IMR-90 (cell line): ENCODE measurements around the gene CHST3. TPM values are rescaled to one million over a fixed set of nuclear protein-coding genes. Genes with fewer than 3 reads are reported as not detected.

Experiments
- ATAC-seq: fragments of 200-7000 bp; cut with Tn5 transposase; 2 replicates; pipeline ENCODE4 v1.9.1; 2020; ENCODE audit warnings: low read depth, mild to moderate bottlenecking, moderate library complexity
- BruUV-seq: library from RNA; stranded (reverse); fragments of 400-500 nt; replicated peaks from 2 replicates; lab custom pipeline; 2021; lab: Mats Ljungman, UMichigan
- CTCF ChIA-PET: fragments of 300-600 bp; formaldehyde crosslinking; extraction: SDS; loops from one replicate; lab custom pipeline; 2021; ENCODE audit warnings: antibody characterized with exemption; lab: Yijun Ruan, JAX
- POLR2A ChIA-PET: fragments of 300-600 bp; sonication (Branson Sonifier 250); formaldehyde crosslinking; loops from one replicate; lab custom pipeline; 2022; ENCODE audit warnings: antibody characterized with exemption; ENCODE audit not compliant: unreplicated experiment; lab: Charles Lee
- DNase-seq: peaks from one replicate; pipeline ENCODE4 v3.0.0; 2013
- H2AFZ ChIP-seq: replicated peaks from 2 replicates; pipeline ENCODE3; 2013; ENCODE audit warnings: low read length, mild to moderate bottlenecking; ENCODE audit not compliant: poor library complexity
- H2AK5ac ChIP-seq: 2 replicates; pipeline ENCODE4 v1.6.1; 2013; ENCODE audit warnings: low read depth, low read length, inconsistent platforms
- H2AK9ac ChIP-seq: replicated peaks from 2 replicates; pipeline ENCODE3; 2013; ENCODE audit warnings: mild to moderate bottlenecking, low read depth, low read length, moderate library complexity; ENCODE audit not compliant: poor library complexity
- H2BK120ac ChIP-seq: 2 replicates; pipeline ENCODE4 v1.6.1; 2013; ENCODE audit warnings: low read depth, low read length, inconsistent platforms
- H2BK15ac ChIP-seq: 3 replicates; pipeline ENCODE4 v1.6.1; 2013; ENCODE audit warnings: low read depth, low read length, inconsistent platforms
- H2BK20ac ChIP-seq: 2 replicates; pipeline ENCODE4 v1.6.1; 2013; ENCODE audit warnings: low read depth, mild to moderate bottlenecking, inconsistent platforms, low read length, moderate library complexity
- H2BK5ac ChIP-seq: 2 replicates; pipeline ENCODE4 v1.6.1; 2013; ENCODE audit warnings: mild to moderate bottlenecking, low read depth, low read length, inconsistent platforms; ENCODE audit not compliant: poor library complexity, severe bottlenecking
- H3K14ac ChIP-seq: replicated peaks from 2 replicates; pipeline ENCODE4 v1.6.1; 2013; ENCODE audit warnings: low read depth, low read length, inconsistent platforms
- H3K18ac ChIP-seq: 2 replicates; pipeline ENCODE4 v1.6.1; 2013; ENCODE audit warnings: low read depth, low read length, control low read depth
- H3K23ac ChIP-seq: 2 replicates; pipeline ENCODE4 v1.6.1; 2013; ENCODE audit warnings: low read depth, low read length, inconsistent platforms
- H3K27ac ChIP-seq: 2 replicates; pipeline ENCODE4 v1.5.1; 2013; ENCODE audit warnings: mild to moderate bottlenecking, control low read depth, low read length; ENCODE audit not compliant: insufficient read depth
- H3K27me3 ChIP-seq: 2 replicates; pipeline ENCODE4 v1.6.1; 2013; ENCODE audit warnings: low read length; ENCODE audit not compliant: control insufficient read depth, insufficient read depth
- H3K36me3 ChIP-seq: 2 replicates; pipeline ENCODE4 v1.6.1; 2013; ENCODE audit warnings: low read length, mixed read lengths; ENCODE audit not compliant: control insufficient read depth, insufficient read depth
- H3K4ac ChIP-seq: 2 replicates; pipeline ENCODE4 v1.6.1; 2013; ENCODE audit warnings: low read depth, low read length, inconsistent platforms
- H3K4me1 ChIP-seq: 2 replicates; pipeline ENCODE4 v1.6.1; 2013; ENCODE audit warnings: low read length, mixed read lengths; ENCODE audit not compliant: control insufficient read depth, insufficient read depth
- H3K4me2 ChIP-seq: 2 replicates; pipeline ENCODE4 v1.6.1; 2013; ENCODE audit warnings: low read depth, mild to moderate bottlenecking, control low read depth, low read length, moderate library complexity
- H3K4me3 ChIP-seq: 2 replicates; pipeline ENCODE4 v1.5.1; 2013; ENCODE audit warnings: low read depth, mild to moderate bottlenecking, control low read depth, low read length, moderate library complexity; ENCODE audit not compliant: insufficient read depth
- H3K56ac ChIP-seq: 2 replicates; pipeline ENCODE4 v1.6.1; 2013; ENCODE audit warnings: low read length, inconsistent platforms; ENCODE audit not compliant: insufficient read depth; ENCODE audit errors: extremely low read depth
- H3K79me1 ChIP-seq, 2 experiments: 2 replicates each; pipeline ENCODE4 v1.6.1; 2013; ENCODE audit warnings: low read length in 2 of 2, inconsistent platforms in 1 of 2, low read depth in 1 of 2
- H3K9ac ChIP-seq: 2 replicates; pipeline ENCODE4 v1.6.1; 2013; ENCODE audit warnings: low read depth, low read length, control low read depth
- H3K9me1 ChIP-seq: 2 replicates; pipeline ENCODE4 v1.6.1; 2013; ENCODE audit warnings: low read length, inconsistent platforms; ENCODE audit not compliant: insufficient read depth
- H3K9me3 ChIP-seq: 2 replicates; pipeline ENCODE4 v1.6.1; 2013; ENCODE audit warnings: low read length; ENCODE audit not compliant: control insufficient read depth, insufficient read depth
- H4K20me1 ChIP-seq: 2 replicates; pipeline ENCODE4 v1.6.1; 2013; ENCODE audit warnings: low read length, inconsistent platforms; ENCODE audit not compliant: insufficient read depth
- H4K5ac ChIP-seq: 2 replicates; pipeline ENCODE4 v1.6.1; 2013; ENCODE audit warnings: mild to moderate bottlenecking, low read depth, low read length, control low read depth
- H4K8ac ChIP-seq, 2 experiments: 2 replicates each; pipeline ENCODE4 v1.6.1; 2013; ENCODE audit warnings: low read depth in 2 of 2, low read length in 2 of 2, control low read depth in 1 of 2, inconsistent platforms in 1 of 2
- H4K91ac ChIP-seq: 2 replicates; pipeline ENCODE4 v1.6.1; 2013; ENCODE audit warnings: low read depth, low read length, inconsistent platforms; ENCODE audit not compliant: insufficient read depth
- BHLHE40 ChIP-seq: fragments of 150-350 bp; IDR thresholded peaks from 2 replicates; pipeline ENCODE4 v1.6.1; 2016; ENCODE audit warnings: mild to moderate bottlenecking, low read depth, low read length
- CEBPB ChIP-seq: IDR thresholded peaks from 2 replicates; pipeline ENCODE4 v1.6.1; 2012; ENCODE audit warnings: low read depth, low read length, improper control_type of control experiment
- CHD1 ChIP-seq: IDR thresholded peaks from 2 replicates; pipeline ENCODE4 v1.6.1; 2012; ENCODE audit warnings: low read depth, low read length, improper control_type of control experiment
- FOS ChIP-seq: fragments of 150-350 bp; IDR thresholded peaks from 2 replicates; pipeline ENCODE4 v1.6.1; 2016; ENCODE audit warnings: low read depth, low read length
- MAFK ChIP-seq: IDR thresholded peaks from 2 replicates; pipeline ENCODE4 v1.6.1; 2012; ENCODE audit warnings: low read depth, low read length, improper control_type of control experiment
- MXI1 ChIP-seq: IDR thresholded peaks from 2 replicates; pipeline ENCODE4 v1.6.1; 2012; ENCODE audit warnings: low read depth, mild to moderate bottlenecking, low read length, moderate library complexity, borderline replicate concordance
- POLR2A ChIP-seq: IDR thresholded peaks from 2 replicates; pipeline ENCODE4 v1.6.1; 2012; ENCODE audit warnings: mild to moderate bottlenecking, low read depth, low read length
- RCOR1 ChIP-seq: IDR thresholded peaks from 2 replicates; pipeline ENCODE4 v1.6.1; 2012; ENCODE audit warnings: mild to moderate bottlenecking, low read length, improper control_type of control experiment; ENCODE audit not compliant: insufficient replicate concordance
- WGBS, 2 experiments: methylation state at CpG; one replicate each; pipeline versions ENCODE4 v1.1.5 to v1.1.7; 2013; ENCODE audit warnings: missing lambda C conversion rate in 2 of 2; ENCODE audit not compliant: insufficient read length in 1 of 2; ENCODE audit errors: extremely low coverage in 2 of 2; 5-methylcytosine and 5-hydroxymethylcytosine counted together
- dilution Hi-C: fragments of 300-500 bp; cut with HindIII; formaldehyde crosslinking; loops from one replicate; pipeline ENCODE4 v1.14.3; 2018; ENCODE audit warnings: low sequenced_read_pairs; ENCODE audit not compliant: unreplicated experiment
- in situ Hi-C: fragments of 300-500 bp; cut with MboI; formaldehyde crosslinking; loops from 3 replicates; pipeline ENCODE4 v1.14.3; 2019; ENCODE audit warnings: low sequenced_read_pairs, inconsistent platforms, mixed read lengths
- intact Hi-C: fragments of 100-400 bp; cut with micrococcal nuclease; formaldehyde crosslinking; loops from 2 replicates; pipeline ENCODE4 v1.10.0; 2022
- polyA plus RNA-seq, 3 experiments: library from polyadenylated mRNA; depleted of rRNA; stranded (reverse); fragments of >200 nt; gene quantifications; 2 replicates each; pipeline ENCODE4 v1.2.3, GENCODE V29; 2012; ENCODE audit warnings: low replicate concordance in 1 of 3
- total RNA-seq: library from RNA; depleted of rRNA; stranded (reverse); fragments of >200 nt; gene quantifications from 2 replicates; pipeline ENCODE4 v1.2.3, GENCODE V29; 2012
- TF ChIP-seq, protein P1 (sequence below): fragments of 150-350 bp; IDR thresholded peaks from 2 replicates; pipeline ENCODE4 v1.6.1; 2017; ENCODE audit warnings: mild to moderate bottlenecking, antibody characterized with exemption, low read length, low read depth
- TF ChIP-seq, protein P2 (sequence below): conservative IDR thresholded peaks from 2 replicates; pipeline ENCODE4 v1.5.1; 2012; ENCODE audit warnings: mild to moderate bottlenecking, low read depth, low read length, improper control_type of control experiment
- TF ChIP-seq, protein P3 (sequence below): fragments of 150-350 bp; IDR thresholded peaks from 2 replicates; pipeline ENCODE4 v1.6.1; 2016; ENCODE audit warnings: low read depth, mild to moderate bottlenecking, low read length, moderate library complexity, borderline replicate concordance

CHST3 gene
- total and polyA plus RNA-seq, 2 of the 4 experiments (the other 2 are of a cell fraction): 8.6 to 9.0 TPM

DNA sequence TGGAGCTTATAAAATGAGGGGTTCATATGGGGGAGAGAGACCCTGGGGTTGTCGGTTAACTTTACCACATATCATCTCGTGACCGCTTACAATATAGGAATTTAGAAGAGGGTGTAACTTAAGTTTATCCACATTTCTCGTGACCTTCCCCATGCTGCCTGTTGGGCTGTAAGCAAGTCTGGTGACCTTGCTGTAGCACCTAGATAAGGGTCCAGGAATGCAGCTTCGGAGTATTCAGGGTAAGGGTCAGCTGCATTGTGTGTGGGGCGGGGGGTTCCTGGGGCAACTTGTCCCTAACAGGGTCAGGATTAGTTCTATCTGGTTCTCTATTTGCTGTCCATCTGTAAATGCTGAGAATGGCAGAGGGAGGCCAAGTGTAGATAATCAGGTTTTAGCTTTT is 1.3 kb upstream of the CHST3 start:
- Histone ChIP-seq H2AK5ac (no peak overlapping the region), H4K8ac (no peak overlapping the region), H3K27me3 (no peaks in the 10 kb centered on the region; the same call in 1 of the 2 replicates), H2BK20ac (no peak overlapping the region), H2AFZ (no peak overlapping the region), H3K4me3 (no peak overlapping the region), H3K9ac (no peak overlapping the region), H3K4me2 (no peak overlapping the region), H3K4ac (no peak overlapping the region), H3K18ac (no peak overlapping the region), H3K9me3 (no peaks in the 10 kb centered on the region; the same call in 1 of the 2 replicates), H3K36me3 (no peaks in the 10 kb centered on the region), H4K20me1 (peaks cover 17% of the 10 kb centered on the region; the same call in 1 of the 2 replicates), H3K79me1 (peaks cover 12 to 33% of the 10 kb centered on the region in 2 experiments), H4K5ac (no peak overlapping the region), H2BK5ac (no peak overlapping the region), H3K9me1 (peaks cover 16% of the 10 kb centered on the region), H3K56ac (no peak overlapping the region), H2BK120ac (no peak overlapping the region), H3K14ac (no peak overlapping the region), H4K91ac (no peak overlapping the region), H3K4me1 (peaks cover 10% of the 10 kb centered on the region), H2BK15ac (no peak overlapping the region), H3K23ac (no peak overlapping the region), H3K27ac (no peak overlapping the region), H2AK9ac (no peak overlapping the region)
- WGBS, 2 experiments: no CpG with 5 or more reads among the region's 6 CpGs
- ATAC-seq (no peak), DNase-seq (no peak)
- no peak for TF ChIP-seq BHLHE40
- TF ChIP-seq FOS: no peak
- no peak for TF ChIP-seq RCOR1
- TF ChIP-seq, protein P1, sequence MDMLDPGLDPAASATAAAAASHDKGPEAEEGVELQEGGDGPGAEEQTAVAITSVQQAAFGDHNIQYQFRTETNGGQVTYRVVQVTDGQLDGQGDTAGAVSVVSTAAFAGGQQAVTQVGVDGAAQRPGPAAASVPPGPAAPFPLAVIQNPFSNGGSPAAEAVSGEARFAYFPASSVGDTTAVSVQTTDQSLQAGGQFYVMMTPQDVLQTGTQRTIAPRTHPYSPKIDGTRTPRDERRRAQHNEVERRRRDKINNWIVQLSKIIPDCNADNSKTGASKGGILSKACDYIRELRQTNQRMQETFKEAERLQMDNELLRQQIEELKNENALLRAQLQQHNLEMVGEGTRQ: no peak
- TF ChIP-seq MXI1: no peak
- no peak for TF ChIP-seq CHD1
- no peak for TF ChIP-seq MAFK
- TF ChIP-seq, protein P2, sequence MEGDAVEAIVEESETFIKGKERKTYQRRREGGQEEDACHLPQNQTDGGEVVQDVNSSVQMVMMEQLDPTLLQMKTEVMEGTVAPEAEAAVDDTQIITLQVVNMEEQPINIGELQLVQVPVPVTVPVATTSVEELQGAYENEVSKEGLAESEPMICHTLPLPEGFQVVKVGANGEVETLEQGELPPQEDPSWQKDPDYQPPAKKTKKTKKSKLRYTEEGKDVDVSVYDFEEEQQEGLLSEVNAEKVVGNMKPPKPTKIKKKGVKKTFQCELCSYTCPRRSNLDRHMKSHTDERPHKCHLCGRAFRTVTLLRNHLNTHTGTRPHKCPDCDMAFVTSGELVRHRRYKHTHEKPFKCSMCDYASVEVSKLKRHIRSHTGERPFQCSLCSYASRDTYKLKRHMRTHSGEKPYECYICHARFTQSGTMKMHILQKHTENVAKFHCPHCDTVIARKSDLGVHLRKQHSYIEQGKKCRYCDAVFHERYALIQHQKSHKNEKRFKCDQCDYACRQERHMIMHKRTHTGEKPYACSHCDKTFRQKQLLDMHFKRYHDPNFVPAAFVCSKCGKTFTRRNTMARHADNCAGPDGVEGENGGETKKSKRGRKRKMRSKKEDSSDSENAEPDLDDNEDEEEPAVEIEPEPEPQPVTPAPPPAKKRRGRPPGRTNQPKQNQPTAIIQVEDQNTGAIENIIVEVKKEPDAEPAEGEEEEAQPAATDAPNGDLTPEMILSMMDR: no peak
- TF ChIP-seq POLR2A: no peak
- no peak for TF ChIP-seq CEBPB
- TF ChIP-seq, protein P3, sequence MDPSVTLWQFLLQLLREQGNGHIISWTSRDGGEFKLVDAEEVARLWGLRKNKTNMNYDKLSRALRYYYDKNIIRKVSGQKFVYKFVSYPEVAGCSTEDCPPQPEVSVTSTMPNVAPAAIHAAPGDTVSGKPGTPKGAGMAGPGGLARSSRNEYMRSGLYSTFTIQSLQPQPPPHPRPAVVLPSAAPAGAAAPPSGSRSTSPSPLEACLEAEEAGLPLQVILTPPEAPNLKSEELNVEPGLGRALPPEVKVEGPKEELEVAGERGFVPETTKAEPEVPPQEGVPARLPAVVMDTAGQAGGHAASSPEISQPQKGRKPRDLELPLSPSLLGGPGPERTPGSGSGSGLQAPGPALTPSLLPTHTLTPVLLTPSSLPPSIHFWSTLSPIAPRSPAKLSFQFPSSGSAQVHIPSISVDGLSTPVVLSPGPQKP: no peak
- BruUV-seq: no TSS peak
- POLR2A ChIA-PET: no interaction called here
- dilution Hi-C loops (no loop called here), in situ Hi-C loops (loop anchor here (10.0 kb wide), 1 partner anchor 362 kb away; no protein-coding TSS in a partner anchor), intact Hi-C loops (no loop called here)
- CTCF ChIA-PET: interaction anchor here (1.4 kb wide), 1 partner anchor 86 kb away, joined by 5 read pairs; no protein-coding TSS in a partner anchor
